SH-SY5Y (cell line): ENCODE results near the gene USH1G.

ENCODE experiments used
- GATA2 ChIP-seq: IDR thresholded peaks from 2 replicates; pipeline ENCODE4 v1.6.1; 2011; ENCODE audit warnings: mild to moderate bottlenecking, low read depth, low read length
- GATA3 ChIP-seq: IDR thresholded peaks from 2 replicates; pipeline ENCODE4 v1.6.1; 2011; ENCODE audit warnings: low read depth, mild to moderate bottlenecking, low read length, moderate library complexity

USH1G gene

DNA sequence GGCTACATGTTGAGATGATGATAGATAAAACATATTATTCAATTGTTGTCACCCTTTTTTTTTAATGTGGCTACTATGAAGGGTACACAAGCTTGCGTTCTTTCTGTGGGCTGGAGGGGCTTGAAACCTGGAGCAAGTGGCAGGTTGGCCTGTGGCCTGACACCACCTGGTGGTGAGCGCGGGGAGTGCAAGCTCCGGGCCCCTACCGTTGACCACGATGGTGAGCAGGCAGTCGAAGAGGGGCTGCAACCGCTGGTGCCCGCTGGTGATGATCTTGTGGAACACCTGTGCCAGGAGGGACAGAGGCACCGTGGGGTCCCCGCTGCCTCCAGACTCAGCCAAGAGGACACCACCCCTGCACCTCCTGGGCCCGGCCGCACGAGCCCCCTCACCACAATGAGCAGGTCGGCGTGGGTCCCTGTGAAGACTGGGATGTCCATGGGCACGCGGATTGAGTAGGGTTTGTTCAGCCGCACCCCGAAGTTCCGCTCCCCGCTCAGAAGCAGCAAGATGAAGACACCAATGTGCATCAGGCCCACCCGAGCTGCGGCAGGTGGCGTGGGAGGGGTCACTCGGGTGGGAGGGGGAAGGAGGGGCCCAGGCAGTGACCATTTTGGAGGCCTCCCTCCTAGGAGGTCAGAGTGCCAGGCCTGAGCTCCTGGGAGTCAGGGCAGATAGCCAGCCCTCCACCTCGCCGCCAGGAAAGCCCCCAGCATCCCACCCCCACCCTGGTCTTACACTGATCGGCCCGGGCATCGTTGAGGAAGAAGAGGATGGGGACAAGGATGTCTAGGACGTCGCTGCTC is 35.1 kb upstream of the USH1G start:
- TF ChIP-seq GATA2 (no peak), GATA3 (no peak)

DNA sequence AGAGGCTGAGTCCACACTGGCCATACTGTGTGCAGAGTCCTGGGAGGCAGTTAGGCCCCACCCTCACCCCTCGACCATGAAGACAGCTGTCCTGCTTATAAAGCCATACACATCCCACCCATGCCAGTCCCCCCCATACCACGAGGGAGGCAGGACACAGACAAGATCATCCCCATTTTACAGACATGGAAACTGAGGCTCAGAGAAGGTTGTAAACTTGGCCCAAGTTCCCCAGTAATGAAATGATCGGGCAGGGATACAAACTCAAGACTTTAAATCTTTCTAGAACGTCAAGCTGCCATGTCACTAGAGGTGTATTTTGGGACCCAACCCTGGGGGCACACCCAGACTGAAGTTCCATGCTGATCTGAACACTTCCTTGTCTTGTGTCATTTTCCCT is 33.0 kb upstream of the USH1G start:
- no peak for TF ChIP-seq GATA2
- no peak for TF ChIP-seq GATA3

DNA sequence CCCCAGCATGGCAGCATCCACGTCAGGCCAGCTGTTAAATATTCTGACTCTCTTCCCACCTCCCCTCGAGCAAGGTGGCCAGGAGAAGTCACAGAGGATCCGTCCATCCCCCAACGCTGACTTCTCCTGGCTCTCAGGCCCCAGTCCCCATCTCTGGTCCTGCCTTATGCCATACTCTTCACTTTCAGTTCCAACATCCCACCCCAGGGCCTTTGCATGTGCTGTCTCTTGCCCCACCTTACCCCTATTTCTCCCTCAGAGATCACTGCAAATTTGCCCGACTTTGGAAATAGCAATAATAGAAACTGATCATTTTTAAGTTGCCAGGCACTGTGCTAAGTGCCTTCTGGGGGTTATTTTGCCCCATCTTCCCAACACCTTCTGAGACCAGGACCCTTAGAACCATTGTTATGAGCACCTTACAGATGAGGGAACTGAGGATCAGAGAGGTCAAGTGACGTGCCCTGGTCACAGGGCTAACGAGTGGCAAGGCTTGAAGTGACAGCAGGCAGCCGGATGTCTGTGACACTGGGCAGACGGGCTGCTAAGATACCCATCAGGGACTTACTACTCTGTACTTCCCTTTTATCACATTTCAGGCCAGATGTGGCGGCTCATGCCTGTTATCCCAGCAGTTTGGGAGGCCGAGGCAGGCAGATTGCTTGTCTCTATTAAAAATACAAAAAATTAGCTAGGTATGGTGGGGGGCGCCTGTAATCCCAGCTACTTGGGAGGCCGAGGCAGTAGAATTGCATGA is 31.8 kb upstream of the USH1G start:
- TF ChIP-seq GATA3 (no peak), GATA2 (peak; percentile 60; the same call in 1 of the 2 replicates)

DNA sequence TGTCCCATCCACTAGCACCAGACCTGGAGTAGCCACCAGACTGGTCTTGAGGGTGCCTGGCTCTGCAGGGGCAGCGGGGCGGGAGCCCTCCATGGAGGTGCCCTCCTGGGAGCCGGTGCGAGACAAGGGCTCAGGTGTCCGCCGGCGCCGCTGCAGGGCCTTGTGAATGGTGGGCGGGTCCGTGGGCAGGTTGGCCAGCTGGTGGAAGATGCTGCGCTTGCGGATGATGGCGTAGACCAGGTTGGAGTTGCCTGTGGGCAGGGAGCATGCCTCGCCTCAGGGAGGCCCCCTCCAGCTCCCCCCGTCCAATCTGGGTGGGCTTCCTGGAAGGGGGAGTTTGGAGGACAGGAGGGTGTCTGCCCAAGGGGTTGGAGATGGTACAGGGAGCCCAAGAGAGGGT is 31.1 kb upstream of the USH1G start:
- TF ChIP-seq GATA2: no peak
- no peak for TF ChIP-seq GATA3

DNA sequence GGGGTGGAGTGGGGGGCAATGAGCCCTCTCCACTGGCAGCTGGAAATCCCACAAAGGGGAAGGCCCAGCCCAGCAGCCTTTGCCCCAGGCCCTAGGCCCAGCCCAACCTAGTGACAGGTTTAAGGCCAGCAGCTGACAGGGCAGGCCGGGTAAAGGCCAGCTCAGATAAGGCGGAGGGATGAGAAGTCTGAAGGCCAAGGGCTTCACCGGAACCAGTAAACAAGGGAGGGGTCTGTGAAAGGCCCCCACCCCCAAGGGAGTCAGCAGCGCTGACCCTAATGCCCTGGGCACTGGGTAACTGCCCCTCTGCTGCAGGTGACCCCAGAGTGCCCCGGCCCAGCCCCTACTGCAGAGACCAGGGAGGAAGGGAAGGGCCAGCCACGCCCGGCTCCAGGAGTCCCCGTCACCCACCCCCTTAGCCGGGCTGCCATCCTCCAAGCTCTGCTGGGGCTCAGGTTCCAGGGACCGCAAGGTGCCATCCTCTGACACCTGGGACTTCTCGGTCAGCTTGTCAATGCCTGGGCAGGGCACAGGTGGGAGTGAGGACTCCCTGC is 30.2 kb upstream of the USH1G start:
- TF ChIP-seq GATA3 (no peak), GATA2 (no peak)

DNA sequence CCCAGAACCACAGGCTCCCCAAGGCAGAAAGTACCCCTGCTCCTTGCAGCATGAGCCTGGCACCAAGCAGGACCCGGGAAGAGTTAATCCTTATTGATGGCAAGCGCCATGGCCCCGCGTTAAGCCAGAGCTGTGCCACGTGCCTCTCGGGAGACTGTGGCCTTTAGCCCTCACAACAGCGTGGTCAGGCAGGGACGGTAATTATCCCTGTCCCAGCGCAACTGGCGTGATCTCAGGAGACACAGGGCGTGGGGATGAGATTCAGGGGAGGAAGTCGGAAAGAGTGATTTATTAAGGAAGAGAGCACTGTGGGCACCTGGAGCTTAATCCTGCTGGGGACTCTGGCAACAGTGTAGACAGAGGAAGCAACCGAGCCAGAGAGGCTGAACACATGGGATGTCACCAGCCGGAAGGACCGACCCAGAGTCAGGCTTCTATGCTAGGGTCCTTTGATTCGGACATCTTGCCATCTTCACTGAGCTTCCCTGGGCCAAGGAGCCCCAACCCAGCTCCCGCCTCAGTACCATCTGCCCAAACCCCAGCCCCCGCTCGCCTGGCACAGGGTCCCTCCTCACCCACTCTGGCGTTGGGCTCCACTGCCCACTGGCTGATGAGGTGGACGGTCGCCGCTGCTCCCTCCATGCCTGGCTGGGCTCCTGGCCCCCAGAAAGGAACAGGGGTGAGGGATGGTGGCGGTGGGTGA is 29.5 kb upstream of the USH1G start:
- TF ChIP-seq GATA3 (no peak), GATA2 (no peak)

DNA sequence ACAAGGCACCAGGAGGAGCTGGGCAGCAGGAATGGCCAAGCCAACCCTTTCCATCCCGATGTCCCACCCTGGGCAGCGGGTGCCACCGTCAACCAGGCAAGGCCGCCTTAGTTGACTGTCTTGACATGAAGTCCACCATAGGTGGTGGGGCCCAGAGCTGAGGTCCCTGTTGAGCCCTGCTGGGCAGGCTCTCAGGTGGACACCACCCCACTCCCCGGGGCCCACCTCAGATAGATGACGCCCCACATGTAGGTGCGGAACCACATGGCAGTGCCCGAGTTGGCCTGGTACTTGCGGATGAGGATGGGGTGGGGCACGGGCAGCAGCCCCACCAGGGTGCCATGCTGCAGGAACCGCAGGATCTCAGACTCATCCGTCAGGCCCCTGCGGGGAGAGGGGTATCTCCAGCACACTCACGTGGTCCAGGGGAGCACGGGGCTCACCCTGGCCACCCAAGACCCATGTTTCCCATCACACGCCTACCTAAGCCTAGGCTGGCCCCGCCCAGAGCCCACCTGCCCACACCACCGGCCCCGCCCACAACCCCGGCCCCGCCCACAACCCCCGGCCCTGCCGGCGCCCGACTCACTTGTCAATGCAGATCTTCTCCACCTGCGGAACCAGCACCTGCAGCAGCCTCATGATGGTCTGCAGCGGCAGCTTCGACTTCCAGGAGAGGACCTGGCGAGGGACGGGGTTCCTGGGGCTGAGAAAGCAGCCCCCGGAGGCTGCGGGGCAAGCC is 28.8 kb upstream of the USH1G start:
- no peak for TF ChIP-seq GATA3
- no peak for TF ChIP-seq GATA2

DNA sequence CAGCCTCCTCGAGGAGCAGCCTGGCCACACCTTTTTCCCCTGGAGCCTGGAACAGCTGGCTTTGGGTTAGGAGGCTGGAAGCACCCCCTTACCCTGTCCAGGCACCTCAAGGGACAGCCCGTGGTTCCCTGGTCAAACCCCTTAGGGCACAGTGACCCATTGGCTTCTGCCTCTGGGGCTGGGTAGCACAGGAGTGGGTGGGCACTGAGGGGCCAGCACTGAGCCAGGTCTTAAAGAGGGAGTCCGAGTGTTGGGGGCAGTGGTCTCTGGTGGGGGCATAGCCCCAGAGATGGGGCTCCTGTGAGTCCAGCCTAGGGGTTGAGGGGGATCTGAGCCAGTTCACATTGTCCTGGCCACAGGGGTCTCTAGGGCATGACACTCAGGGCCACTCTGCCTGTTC is 28.0 kb upstream of the USH1G start:
- TF ChIP-seq GATA2 (no peak), GATA3 (no peak)

DNA sequence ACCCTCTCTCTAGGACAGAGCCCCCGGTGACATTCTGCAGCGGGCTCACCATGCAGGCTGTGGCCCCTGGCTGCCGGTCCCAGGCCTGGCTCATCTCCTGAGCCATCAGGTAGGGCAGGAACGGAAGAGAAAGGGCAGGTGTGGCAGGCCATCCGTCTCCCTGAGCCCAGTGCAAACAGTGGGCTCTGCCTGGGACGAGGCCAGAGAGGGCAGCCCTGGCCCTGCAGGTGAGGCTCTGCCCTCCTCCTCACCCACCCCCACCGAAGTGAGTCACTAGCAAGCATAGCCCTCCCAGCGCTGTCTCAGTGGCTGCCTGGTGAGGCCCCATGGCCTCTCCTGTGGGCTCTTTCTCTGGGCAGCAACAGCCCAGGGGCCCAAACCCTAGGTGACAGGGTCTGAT is 27.2 kb upstream of the USH1G start:
- TF ChIP-seq GATA3: no peak

DNA sequence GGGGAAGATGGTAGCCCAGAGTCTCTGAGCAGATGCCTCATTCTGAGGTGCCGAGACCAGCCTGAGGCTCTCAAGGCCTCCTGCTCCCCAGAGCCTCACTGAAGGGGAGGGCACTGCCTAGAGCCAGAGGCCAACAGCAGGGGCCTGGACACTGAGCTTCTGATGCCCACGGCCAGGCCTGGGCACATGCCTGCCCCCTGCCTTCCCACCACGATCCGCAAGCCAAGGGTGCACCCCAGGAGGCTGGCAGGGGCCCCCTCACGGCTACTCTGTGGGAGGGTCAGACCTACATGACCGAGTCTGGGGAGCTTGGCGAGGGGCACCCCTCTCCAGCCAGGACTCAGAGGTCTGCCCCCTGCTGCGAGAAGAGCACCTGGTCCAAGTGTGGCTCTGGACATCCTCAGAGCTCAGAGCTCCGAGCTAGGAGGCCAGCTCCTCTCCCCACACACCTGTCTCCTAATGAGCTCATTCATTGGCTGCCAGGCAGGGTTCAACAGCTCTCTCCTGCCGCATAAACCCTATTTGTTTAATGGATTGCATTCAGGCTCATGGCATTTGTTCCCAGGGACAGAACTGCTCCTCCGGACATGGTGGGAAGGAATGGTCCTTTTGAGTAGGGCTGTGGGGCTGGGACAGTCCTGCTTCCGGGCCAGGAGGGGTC is 26.5 kb upstream of the USH1G start:
- TF ChIP-seq GATA3 (no peak), GATA2 (no peak)

DNA sequence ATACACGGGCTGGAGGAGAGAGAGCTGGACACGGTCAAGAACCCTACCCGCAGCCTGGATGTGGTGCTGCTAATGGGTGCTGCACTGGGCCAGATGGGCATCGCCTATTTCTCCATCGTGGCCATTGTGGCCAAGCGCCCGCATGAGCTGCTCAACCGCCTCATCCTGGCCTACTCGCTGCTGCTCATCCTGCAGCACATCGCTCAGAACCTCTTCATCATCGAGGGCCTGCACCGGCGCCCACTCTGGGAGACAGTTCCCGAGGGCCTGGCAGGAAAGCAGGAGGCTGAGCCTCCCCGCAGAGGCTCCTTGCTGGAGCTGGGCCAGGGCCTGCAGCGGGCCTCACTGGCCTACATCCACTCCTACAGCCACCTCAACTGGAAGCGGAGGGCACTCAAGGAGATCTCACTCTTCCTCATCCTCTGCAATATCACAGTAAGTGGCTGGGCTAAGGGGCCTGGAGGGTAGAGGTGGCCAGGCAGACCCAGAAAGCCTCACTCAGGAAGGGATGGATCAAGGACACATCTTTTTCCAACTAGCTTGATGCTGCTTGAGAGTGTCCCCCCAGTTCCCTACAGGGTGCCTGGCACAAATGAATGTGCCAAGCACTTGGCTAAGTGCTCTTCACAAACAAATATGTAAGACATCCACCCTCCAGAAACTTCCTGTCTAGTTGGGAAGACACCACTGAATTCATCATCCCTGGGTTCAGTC is 24.1 kb upstream of the USH1G start:
- no peak for TF ChIP-seq GATA2
- TF ChIP-seq GATA3: no peak

DNA sequence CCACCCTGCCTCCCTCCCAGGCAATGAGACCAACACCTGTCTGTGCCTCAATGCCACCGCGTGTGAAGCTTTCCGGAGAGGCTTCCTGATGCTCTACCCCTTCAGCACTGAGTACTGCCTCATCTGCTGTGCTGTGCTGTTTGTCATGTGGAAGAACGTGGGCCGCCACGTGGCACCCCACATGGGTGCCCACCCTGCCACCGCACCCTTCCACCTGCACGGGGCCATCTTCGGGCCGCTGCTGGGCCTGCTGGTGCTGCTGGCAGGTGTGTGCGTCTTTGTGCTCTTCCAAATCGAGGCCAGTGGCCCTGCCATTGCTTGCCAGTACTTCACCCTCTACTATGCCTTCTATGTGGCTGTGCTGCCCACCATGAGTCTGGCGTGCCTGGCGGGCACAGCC is 23.6 kb upstream of the USH1G start:
- TF ChIP-seq GATA2 (no peak), GATA3 (no peak)

DNA sequence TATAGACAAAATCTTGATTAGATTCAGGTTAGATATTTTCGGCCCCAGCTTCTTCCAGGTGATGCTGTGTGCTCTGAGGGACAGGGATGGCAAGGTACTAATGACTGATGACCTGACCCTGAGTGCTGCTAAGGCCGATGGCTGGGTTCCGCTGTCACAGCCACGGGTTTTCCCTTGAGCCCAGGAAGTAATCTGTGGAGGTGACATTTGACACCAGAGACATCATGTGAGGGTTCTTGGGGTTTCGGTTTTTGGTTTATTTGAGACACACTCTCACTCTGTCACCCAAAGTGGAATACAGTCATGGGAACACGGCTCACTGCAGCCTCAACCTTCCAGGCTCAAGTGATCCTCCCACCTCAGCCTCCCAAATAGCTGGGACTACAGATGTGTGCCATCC is 22.5 kb upstream of the USH1G start:
- TF ChIP-seq GATA3 (no peak), GATA2 (no peak)
